GM19324 (cell line): ENCODE data around the gene MYH10.
A peak's percentile ranks its signal among the peaks of the same experiment; 100 is the strongest.

ENCODE experiments used
- ATAC-seq: cut with Tn5 transposase; IDR thresholded peaks from one replicate; pipeline ENCODE4 v1.9.1; 2021; ENCODE audit warnings: mild to moderate bottlenecking, moderate library complexity; ENCODE audit not compliant: unreplicated experiment, low FRiP score

Gene MYH10

GRCh38 chr17:8649157-8650118 is 18.9 kb upstream of the MYH10 start:
- no peak for ATAC-seq

GRCh38 chr17:8647956-8648355 is 17.4 kb upstream of the MYH10 start:
- ATAC-seq: no peak

GRCh38 chr17:8647202-8647601 is 16.7 kb upstream of the MYH10 start:
- ATAC-seq: no peak

GRCh38 chr17:8644507-8644902 is 14.0 kb upstream of the MYH10 start:
- ATAC-seq: no peak

GRCh38 chr17:8643855-8644506 is 13.5 kb upstream of the MYH10 start:
- ATAC-seq: no peak

- no peak for ATAC-seq
Measured at GRCh38 chr17:8639709-8640108, 9.2 kb upstream of the MYH10 start.

GRCh38 chr17:8632061-8632460 is 1.5 kb upstream of the MYH10 start:
- no peak for ATAC-seq

- no peak for ATAC-seq
Measured at GRCh38 chr17:8631554-8631877, 991 bp upstream of the MYH10 start.

GRCh38 chr17:8630802-8631553 is 453 bp upstream of the MYH10 start:
- peak; percentile 97 for ATAC-seq

- ATAC-seq: no peak
Measured at GRCh38 chr17:8629371-8630226, 926 bp downstream of the MYH10 start.

GRCh38 chr17:8628609-8629169 is 1.8 kb downstream of the MYH10 start:
- ATAC-seq: no peak

GRCh38 chr17:8628172-8628571 is 2.4 kb downstream of the MYH10 start:
- no peak for ATAC-seq

- no peak for ATAC-seq
Measured at GRCh38 chr17:8623591-8623990, 6.9 kb downstream of the MYH10 start.

- no peak for ATAC-seq
Measured at GRCh38 chr17:8622191-8622590, 8.3 kb downstream of the MYH10 start.

- no peak for ATAC-seq
Measured at GRCh38 chr17:8621585-8621984, 8.9 kb downstream of the MYH10 start.

GRCh38 chr17:8619294-8619693 is 11.2 kb downstream of the MYH10 start:
- ATAC-seq: no peak

- no peak for ATAC-seq
Measured at GRCh38 chr17:8618825-8619224, 11.7 kb downstream of the MYH10 start.

GRCh38 chr17:8614988-8615387 is 15.5 kb downstream of the MYH10 start:
- no peak for ATAC-seq

- no peak for ATAC-seq
Measured at GRCh38 chr17:8611619-8612298, 18.8 kb downstream of the MYH10 start.
